WTC11 (cell line): Measurements from ENCODE around the gene RETREG3. TPM values are rescaled to one million over a fixed set of nuclear protein-coding genes. Genes with fewer than 3 reads are reported as not detected.
"Not testable (repeated sequence)": the region's sequence is repeated elsewhere in the genome, so short reads cannot be mapped to it uniquely, and the experiment has no call there.

Experiments
- ATAC-seq: fragments of 200-7000 bp; cut with Tn5 transposase; 2 replicates; pipeline ENCODE4 v1.10.0; 2021; ENCODE audit warnings: mild to moderate bottlenecking, moderate library complexity
- CTCF ChIA-PET: fragments of 300-600 bp; sonication (Branson Sonifier 250); formaldehyde crosslinking; loops from one replicate; lab custom pipeline; 2021; ENCODE audit warnings: antibody characterized with exemption; lab: Charles Lee
- POLR2A ChIA-PET: fragments of 350-600 bp; sonication (Branson Sonifier 250); formaldehyde crosslinking; loops from one replicate; lab custom pipeline; 2021; ENCODE audit warnings: antibody characterized with exemption; lab: Charles Lee
- DNase-seq: peaks from one replicate; pipeline ENCODE4 v3.0.0; 2021; ENCODE audit warnings: low spot score
- H3K27ac Mint-ChIP-seq: 2 replicates; pipeline ENCODE4 v1.8.0; 2021; ENCODE audit warnings: mixed read lengths
- H3K27me3 Mint-ChIP-seq: 2 replicates; pipeline ENCODE4 v1.8.0; 2021; ENCODE audit warnings: low read depth, mild to moderate bottlenecking, moderate library complexity, mixed read lengths
- H3K36me3 Mint-ChIP-seq: 2 replicates; pipeline ENCODE4 v1.8.0; 2021; ENCODE audit warnings: mixed read lengths
- H3K4me1 Mint-ChIP-seq: 2 replicates; pipeline ENCODE4 v1.8.0; 2022; ENCODE audit warnings: mixed read lengths
- H3K4me3 Mint-ChIP-seq: 2 replicates; pipeline ENCODE4 v1.8.0; 2021; ENCODE audit warnings: mild to moderate bottlenecking, moderate library complexity, mixed read lengths
- H3K9me3 Mint-ChIP-seq: 2 replicates; pipeline ENCODE4 v1.8.0; 2021; ENCODE audit warnings: mixed read lengths
- ATF1 ChIP-seq: sonication (generic); formaldehyde crosslinking; IDR thresholded peaks from 2 replicates; pipeline ENCODE4 v1.8.1; 2023; ENCODE audit warnings: mild to moderate bottlenecking, moderate library complexity, missing genetic modification reagents
- CBFB ChIP-seq: sonication (generic); formaldehyde crosslinking; IDR thresholded peaks from 2 replicates; pipeline ENCODE4 v1.8.1; 2022; ENCODE audit warnings: mild to moderate bottlenecking, low read depth, missing genetic modification reagents
- E2F4 ChIP-seq: sonication (generic); formaldehyde crosslinking; IDR thresholded peaks from 2 replicates; pipeline ENCODE4 v1.8.1; 2022; ENCODE audit warnings: low read depth, mild to moderate bottlenecking, moderate library complexity, missing genetic modification reagents, borderline replicate concordance
- GABPB1 ChIP-seq: sonication (generic); formaldehyde crosslinking; IDR thresholded peaks from 2 replicates; pipeline ENCODE4 v1.8.1; 2023; ENCODE audit warnings: mild to moderate bottlenecking, missing genetic modification reagents
- GTF2I ChIP-seq: fragments of 250-450 bp; sonication (Bioruptor Pico); conservative IDR thresholded peaks from 2 replicates; pipeline ENCODE4 v1.4.0; 2021; ENCODE audit warnings: mild to moderate bottlenecking
- JAZF1 ChIP-seq: fragments of 250-450 bp; sonication (Bioruptor Pico); IDR thresholded peaks from 2 replicates; pipeline ENCODE4 v1.9.0; 2021; ENCODE audit warnings: moderate library complexity, mild to moderate bottlenecking, inconsistent platforms
- MXD4 ChIP-seq: fragments of 250-450 bp; sonication (Bioruptor Pico); IDR thresholded peaks from 2 replicates; pipeline ENCODE4 v1.8.0; 2021; ENCODE audit warnings: mild to moderate bottlenecking, moderate library complexity, borderline replicate concordance
- PRDM15 ChIP-seq: sonication (generic); formaldehyde crosslinking; IDR thresholded peaks from 2 replicates; pipeline ENCODE4 v1.8.0; 2022; ENCODE audit warnings: missing genetic modification reagents
- SMAD3 ChIP-seq: sonication (generic); formaldehyde crosslinking; IDR thresholded peaks from 2 replicates; pipeline ENCODE4 v1.8.0; 2022; ENCODE audit warnings: missing genetic modification reagents, mild to moderate bottlenecking, borderline replicate concordance
- SOX15 ChIP-seq: fragments of 250-450 bp; sonication (Bioruptor Pico); IDR thresholded peaks from 2 replicates; pipeline ENCODE4 v1.9.0; 2021; ENCODE audit warnings: mild to moderate bottlenecking
- ZNF232 ChIP-seq: sonication (generic); formaldehyde crosslinking; IDR thresholded peaks from 2 replicates; pipeline ENCODE4 v1.8.0; 2022; ENCODE audit warnings: mild to moderate bottlenecking, missing genetic modification reagents
- ZNF263 ChIP-seq: sonication (generic); formaldehyde crosslinking; IDR thresholded peaks from 2 replicates; pipeline ENCODE4 v1.8.1; 2022; ENCODE audit warnings: low read depth, mild to moderate bottlenecking, moderate library complexity, missing genetic modification reagents
- ZNF671 ChIP-seq: fragments of 250-450 bp; sonication (Bioruptor Pico); IDR thresholded peaks from 2 replicates; pipeline ENCODE4 v1.8.0; 2021; ENCODE audit warnings: mild to moderate bottlenecking
- total RNA-seq: library from RNA; stranded (reverse); gene quantifications from 3 replicates; pipeline ENCODE4 v1.2.3, GENCODE V29; 2021
- TF ChIP-seq, protein P1 (sequence below): sonication (generic); formaldehyde crosslinking; conservative IDR thresholded peaks from 2 replicates; pipeline ENCODE4 v1.8.1; 2023; ENCODE audit warnings: mild to moderate bottlenecking, low read depth, missing genetic modification reagents, moderate library complexity
- TF ChIP-seq, protein P2 (sequence below): sonication (generic); formaldehyde crosslinking; conservative IDR thresholded peaks from 2 replicates; pipeline ENCODE4 v1.8.1; 2022; ENCODE audit warnings: mild to moderate bottlenecking, missing genetic modification reagents
- TF ChIP-seq, protein P3 (sequence below): fragments of 250-450 bp; sonication (Bioruptor Pico); conservative IDR thresholded peaks from 2 replicates; pipeline ENCODE4 v1.9.0; 2021; ENCODE audit warnings: mild to moderate bottlenecking

RETREG3 gene
- total RNA-seq, 1 experiment from 2014 or later, result 40.4 TPM

DNA sequence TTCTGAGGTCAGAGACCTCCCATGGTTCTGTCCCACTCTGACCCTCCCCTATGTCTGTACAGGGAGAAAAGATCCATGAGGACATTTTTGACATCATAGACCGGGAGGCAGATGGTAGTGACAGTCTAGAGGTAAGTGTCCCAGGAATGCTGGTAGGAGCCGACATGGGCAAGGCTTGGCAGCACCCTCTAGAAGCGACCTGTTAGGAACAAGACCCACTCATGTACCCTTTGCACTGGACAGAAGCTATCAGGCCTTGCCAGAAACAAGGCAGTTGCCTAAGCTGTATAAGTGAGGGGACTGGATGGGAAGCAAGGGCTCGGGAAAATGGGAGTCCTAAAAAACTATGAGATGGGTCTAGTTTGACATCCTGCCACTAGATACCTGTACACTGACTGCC is 2.8 kb upstream of the RETREG3 start (continued):
- TF ChIP-seq ATF1 (no peak), PRDM15 (CRISPR knock-in tag) (no peak), GTF2I (no peak), MXD4 (CRISPR knock-in tag) (no peak), SOX15 (CRISPR knock-in tag) (no peak), SMAD3 (no peak), JAZF1 (CRISPR knock-in tag) (no peak), GABPB1 (CRISPR knock-in tag) (no peak)
- TF ChIP-seq, protein P1, sequence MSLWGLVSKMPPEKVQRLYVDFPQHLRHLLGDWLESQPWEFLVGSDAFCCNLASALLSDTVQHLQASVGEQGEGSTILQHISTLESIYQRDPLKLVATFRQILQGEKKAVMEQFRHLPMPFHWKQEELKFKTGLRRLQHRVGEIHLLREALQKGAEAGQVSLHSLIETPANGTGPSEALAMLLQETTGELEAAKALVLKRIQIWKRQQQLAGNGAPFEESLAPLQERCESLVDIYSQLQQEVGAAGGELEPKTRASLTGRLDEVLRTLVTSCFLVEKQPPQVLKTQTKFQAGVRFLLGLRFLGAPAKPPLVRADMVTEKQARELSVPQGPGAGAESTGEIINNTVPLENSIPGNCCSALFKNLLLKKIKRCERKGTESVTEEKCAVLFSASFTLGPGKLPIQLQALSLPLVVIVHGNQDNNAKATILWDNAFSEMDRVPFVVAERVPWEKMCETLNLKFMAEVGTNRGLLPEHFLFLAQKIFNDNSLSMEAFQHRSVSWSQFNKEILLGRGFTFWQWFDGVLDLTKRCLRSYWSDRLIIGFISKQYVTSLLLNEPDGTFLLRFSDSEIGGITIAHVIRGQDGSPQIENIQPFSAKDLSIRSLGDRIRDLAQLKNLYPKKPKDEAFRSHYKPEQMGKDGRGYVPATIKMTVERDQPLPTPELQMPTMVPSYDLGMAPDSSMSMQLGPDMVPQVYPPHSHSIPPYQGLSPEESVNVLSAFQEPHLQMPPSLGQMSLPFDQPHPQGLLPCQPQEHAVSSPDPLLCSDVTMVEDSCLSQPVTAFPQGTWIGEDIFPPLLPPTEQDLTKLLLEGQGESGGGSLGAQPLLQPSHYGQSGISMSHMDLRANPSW (CRISPR knock-in tag), result no peak
- TF ChIP-seq, protein P2, sequence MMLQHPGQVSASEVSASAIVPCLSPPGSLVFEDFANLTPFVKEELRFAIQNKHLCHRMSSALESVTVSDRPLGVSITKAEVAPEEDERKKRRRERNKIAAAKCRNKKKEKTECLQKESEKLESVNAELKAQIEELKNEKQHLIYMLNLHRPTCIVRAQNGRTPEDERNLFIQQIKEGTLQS, result no peak

GRCh38 chr17:42609814-42610801 is 934 bp upstream of the RETREG3 start:
- peaks cover 38% of the 10 kb centered on the region for H3K36me3 Mint-ChIP-seq
- H3K27ac Mint-ChIP-seq, result peak overlapping the region; percentile 90
- ChIA-PET CTCF (interaction anchor here (0.7 to 3.5 kb wide), 20 partner anchors 9 to 214 kb away, joined by 3 to 55 read pairs (median 7); partner anchors contain the start of genes BECN1, CCR10, PLEKHH3 and PSMC3IP), POLR2A (interaction anchor here (0.6 to 1.9 kb wide), 7 partner anchors 8 to 71 kb away, joined by 3 to 9 read pairs (median 8); partner anchors contain the start of genes PLEKHH3 and PSMC3IP)
- ATAC-seq, result peak; percentile 19
- peak; percentile 41 for DNase-seq
- H3K27me3 Mint-ChIP-seq, H3K9me3 Mint-ChIP-seq: not testable (repeated sequence)
- peaks cover 17% of the 10 kb centered on the region for H3K4me1 Mint-ChIP-seq
- peak overlapping the region; percentile 100 for H3K4me3 Mint-ChIP-seq

DNA sequence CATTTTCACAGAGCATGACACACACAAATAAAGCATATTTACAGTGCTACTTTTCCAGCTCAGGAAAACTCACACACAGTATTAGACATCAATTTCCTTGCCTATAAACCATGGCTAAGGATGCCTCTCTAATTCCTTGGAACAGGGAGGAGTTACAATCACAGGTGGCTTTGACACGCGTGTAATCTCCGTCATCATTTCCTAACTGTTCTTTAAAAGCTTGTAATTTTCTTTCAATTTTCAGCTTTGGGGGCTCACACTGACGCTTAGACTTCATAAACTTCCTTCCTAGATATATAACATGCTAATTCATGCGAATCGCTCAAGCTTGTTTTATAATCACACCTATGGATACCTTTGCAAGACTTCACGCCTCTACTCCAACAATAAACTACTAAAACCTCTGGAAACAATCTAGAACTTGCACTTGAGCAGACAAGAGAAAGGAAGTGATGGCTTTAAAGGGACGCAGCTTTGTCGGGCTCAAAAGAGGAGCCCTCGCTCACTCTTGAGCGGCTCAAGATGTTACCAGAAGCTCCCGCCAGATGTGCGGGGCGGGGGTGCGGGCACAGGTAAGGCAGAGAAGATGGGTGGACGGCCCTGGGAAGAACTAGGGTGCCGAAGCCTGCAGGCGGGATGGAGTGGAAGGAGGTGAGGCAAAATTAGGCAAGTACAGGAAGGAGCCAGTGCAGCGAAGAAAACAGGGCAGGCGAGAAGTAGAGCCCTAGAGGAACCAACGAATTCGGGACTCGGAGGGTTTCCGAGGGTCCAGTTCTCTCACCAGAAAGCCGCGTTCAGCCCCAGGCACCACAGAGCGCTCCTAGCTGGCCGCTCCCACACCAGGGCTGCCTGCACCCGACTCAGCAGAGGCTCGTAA is 631 bp downstream of the RETREG3 start:
- H3K4me3 Mint-ChIP-seq, result peak overlapping the region; percentile 100
- H3K27ac Mint-ChIP-seq, result peak overlapping the region; percentile 97
- ChIA-PET POLR2A (interaction anchor here (1.0 to 1.9 kb wide), 9 partner anchors 10 to 73 kb away, joined by 3 to 9 read pairs (median 4); partner anchors contain the start of genes PLEKHH3, PSMC3IP and TUBG2), CTCF (interaction anchor here (0.5 to 3.5 kb wide), 23 partner anchors 10 to 390 kb away, joined by 3 to 55 read pairs (median 5); partner anchors contain the start of genes BECN1, CCR10, MLX and PLEKHH3)
- DNase-seq (no peak), ATAC-seq (peak; percentile 50)
- peaks cover 17% of the 10 kb centered on the region for H3K4me1 Mint-ChIP-seq
- no peaks in the 10 kb centered on the region for H3K27me3 Mint-ChIP-seq
- TF ChIP-seq CBFB (CRISPR knock-in tag) (no peak), ZNF232 (CRISPR knock-in tag) (peak; percentile 38; the same call in 1 of the 2 replicates), ZNF671 (CRISPR knock-in tag) (no peak), E2F4 (no peak), ZNF263 (CRISPR knock-in tag) (no peak)
- TF ChIP-seq, protein P3, sequence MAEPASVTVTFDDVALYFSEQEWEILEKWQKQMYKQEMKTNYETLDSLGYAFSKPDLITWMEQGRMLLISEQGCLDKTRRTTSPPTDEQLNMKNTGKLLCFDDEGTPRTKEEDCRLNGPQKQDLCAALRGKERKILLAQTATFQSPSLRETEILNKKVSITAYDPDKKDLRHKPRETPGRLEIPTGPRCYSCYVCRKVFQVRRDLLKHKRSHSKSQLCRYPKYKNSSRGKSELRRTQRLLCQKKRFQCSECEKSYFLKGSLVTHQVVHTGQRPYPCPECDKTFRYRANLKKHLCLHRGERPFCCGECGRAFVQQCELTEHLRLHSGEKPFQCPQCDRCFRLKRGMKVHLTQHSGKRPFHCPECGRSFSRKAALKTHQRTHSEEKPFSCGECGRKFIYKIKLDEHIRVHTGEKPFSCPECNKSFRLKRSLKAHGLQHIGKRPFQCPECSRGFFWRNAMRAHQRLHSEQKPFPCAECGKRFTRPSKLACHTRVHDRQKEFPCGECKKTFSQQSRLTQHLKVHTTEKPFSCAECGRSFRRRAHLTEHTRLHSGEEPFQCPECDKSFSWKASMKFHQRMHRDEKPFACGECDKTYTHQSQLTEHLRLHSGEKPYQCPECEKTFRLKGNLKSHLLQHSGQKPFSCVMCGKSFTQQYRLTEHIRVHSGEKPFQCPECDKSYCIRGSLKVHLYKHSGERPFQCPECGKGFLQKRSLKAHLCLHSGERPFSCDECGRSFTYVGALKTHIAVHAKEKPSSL (CRISPR knock-in tag), result no peak
- H3K36me3 Mint-ChIP-seq, result peaks cover 23% of the 10 kb centered on the region
- no peaks in the 10 kb centered on the region for H3K9me3 Mint-ChIP-seq
